HL-60 (cell line): ENCODE results near the gene PRPS1L1.

Experiments
- DNase-seq, 2 experiments: peaks; one replicate each; pipeline ENCODE4 v3.0.0-alpha.2; 2010 to 2020; ENCODE audit warnings: low read depth in 1 of 2, low spot score in 1 of 2
- H3K27ac ChIP-seq: fragments of 250-450 bp; sonication (Bioruptor Pico); replicated peaks from 2 replicates; pipeline ENCODE4 v1.5.1; 2020; ENCODE audit warnings: mild to moderate bottlenecking, moderate library complexity
- H3K27me3 ChIP-seq: fragments of 250-450 bp; sonication (Bioruptor Pico); 2 replicates; pipeline ENCODE4 v1.5.1; 2021; ENCODE audit warnings: mild to moderate bottlenecking, moderate library complexity; ENCODE audit not compliant: insufficient read depth, poor library complexity, severe bottlenecking
- H3K4me3 ChIP-seq: replicated peaks from 2 replicates; pipeline ENCODE4 v1.5.1; 2011; ENCODE audit warnings: mild to moderate bottlenecking, control low read depth, low read length; ENCODE audit not compliant: insufficient read depth
- CTCF ChIP-seq: IDR thresholded peaks from one replicate; pipeline ENCODE4 v1.5.1; 2011; ENCODE audit warnings: low read length, control low read depth, inconsistent platforms; ENCODE audit not compliant: insufficient read depth
- GABPA ChIP-seq: IDR thresholded peaks from 2 replicates; pipeline ENCODE4 v1.6.1; 2012; ENCODE audit warnings: low read depth
- POLR2AphosphoS5 ChIP-seq: IDR thresholded peaks from 2 replicates; pipeline ENCODE4 v1.6.1; 2012; ENCODE audit warnings: low read depth
- SPI1 ChIP-seq: IDR thresholded peaks from 2 replicates; pipeline ENCODE4 v1.6.1; 2012; ENCODE audit warnings: low read depth, mild to moderate bottlenecking, borderline replicate concordance
- TF ChIP-seq, protein P1 (sequence below): IDR thresholded peaks from 2 replicates; pipeline ENCODE4 v1.6.1; 2012; ENCODE audit warnings: low read depth; ENCODE audit not compliant: insufficient replicate concordance

Gene PRPS1L1

DNA sequence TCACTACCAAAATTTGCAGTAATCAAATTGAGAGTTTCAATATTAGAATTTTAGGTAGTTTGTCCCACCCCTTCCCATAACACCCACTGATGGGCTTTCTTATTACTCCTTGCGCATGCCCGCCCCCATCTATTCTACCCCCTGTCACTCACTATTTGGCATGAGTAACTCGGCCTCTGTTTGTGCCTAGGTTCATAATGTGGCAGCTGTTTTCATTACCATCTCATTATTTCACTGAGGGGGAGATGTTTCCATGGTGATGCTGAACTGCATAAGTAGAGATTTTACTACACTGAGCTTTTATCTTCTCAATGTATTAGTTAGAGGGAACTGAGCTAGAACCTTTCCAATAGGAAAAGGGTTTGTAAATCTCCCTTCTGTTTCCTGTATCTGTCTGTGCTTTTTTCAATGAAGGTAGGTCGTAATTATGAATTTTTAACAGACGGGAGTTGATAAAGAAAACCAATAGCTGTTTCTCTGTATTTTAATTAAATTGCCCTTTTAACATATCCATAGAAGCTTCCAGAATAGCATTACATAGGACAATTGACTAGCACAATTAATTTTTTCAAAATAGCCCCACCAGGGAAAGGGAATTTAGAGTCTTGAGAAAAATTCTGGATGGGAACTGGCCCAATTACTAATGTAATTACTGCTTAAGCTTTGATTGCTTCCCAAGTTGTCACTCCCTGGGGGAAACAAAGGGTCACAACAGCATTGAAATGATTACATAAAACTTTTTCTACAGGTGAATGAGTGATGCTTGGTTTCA, 33.4 kb downstream of the PRPS1L1 start:
- no peaks in the 10 kb centered on the region for H3K27me3 ChIP-seq
- TF ChIP-seq GABPA = no peak
- no peak for DNase-seq

GRCh38 chr7:17991866-17992648, 35.6 kb downstream of the PRPS1L1 start:
- no peak overlapping the region for H3K4me3 ChIP-seq
- no peak for DNase-seq
- no peaks in the 10 kb centered on the region for H3K27me3 ChIP-seq
- H3K27ac ChIP-seq = no peak overlapping the region
- no peak for TF ChIP-seq POLR2AphosphoS5
- no peak for TF ChIP-seq SPI1
- TF ChIP-seq CTCF = no peak
- TF ChIP-seq, protein P1, sequence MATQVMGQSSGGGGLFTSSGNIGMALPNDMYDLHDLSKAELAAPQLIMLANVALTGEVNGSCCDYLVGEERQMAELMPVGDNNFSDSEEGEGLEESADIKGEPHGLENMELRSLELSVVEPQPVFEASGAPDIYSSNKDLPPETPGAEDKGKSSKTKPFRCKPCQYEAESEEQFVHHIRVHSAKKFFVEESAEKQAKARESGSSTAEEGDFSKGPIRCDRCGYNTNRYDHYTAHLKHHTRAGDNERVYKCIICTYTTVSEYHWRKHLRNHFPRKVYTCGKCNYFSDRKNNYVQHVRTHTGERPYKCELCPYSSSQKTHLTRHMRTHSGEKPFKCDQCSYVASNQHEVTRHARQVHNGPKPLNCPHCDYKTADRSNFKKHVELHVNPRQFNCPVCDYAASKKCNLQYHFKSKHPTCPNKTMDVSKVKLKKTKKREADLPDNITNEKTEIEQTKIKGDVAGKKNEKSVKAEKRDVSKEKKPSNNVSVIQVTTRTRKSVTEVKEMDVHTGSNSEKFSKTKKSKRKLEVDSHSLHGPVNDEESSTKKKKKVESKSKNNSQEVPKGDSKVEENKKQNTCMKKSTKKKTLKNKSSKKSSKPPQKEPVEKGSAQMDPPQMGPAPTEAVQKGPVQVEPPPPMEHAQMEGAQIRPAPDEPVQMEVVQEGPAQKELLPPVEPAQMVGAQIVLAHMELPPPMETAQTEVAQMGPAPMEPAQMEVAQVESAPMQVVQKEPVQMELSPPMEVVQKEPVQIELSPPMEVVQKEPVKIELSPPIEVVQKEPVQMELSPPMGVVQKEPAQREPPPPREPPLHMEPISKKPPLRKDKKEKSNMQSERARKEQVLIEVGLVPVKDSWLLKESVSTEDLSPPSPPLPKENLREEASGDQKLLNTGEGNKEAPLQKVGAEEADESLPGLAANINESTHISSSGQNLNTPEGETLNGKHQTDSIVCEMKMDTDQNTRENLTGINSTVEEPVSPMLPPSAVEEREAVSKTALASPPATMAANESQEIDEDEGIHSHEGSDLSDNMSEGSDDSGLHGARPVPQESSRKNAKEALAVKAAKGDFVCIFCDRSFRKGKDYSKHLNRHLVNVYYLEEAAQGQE = no peak
- TF ChIP-seq GABPA = no peak

More for the DNA sequence above, 33.4 kb downstream of the PRPS1L1 start:
- Histone ChIP-seq H3K4me3 (no peak overlapping the region), H3K27ac (no peak overlapping the region)

GRCh38 chr7:17990761-17991160, 36.9 kb downstream of the PRPS1L1 start:
- DNase-seq = no peak
- Histone ChIP-seq H3K4me3 (no peak overlapping the region), H3K27ac (no peak overlapping the region), H3K27me3 (no peaks in the 10 kb centered on the region)
- TF ChIP-seq SPI1 (no peak), CTCF (no peak), GABPA (no peak), POLR2AphosphoS5 (no peak)
- TF ChIP-seq, protein P1 = no peak

DNA sequence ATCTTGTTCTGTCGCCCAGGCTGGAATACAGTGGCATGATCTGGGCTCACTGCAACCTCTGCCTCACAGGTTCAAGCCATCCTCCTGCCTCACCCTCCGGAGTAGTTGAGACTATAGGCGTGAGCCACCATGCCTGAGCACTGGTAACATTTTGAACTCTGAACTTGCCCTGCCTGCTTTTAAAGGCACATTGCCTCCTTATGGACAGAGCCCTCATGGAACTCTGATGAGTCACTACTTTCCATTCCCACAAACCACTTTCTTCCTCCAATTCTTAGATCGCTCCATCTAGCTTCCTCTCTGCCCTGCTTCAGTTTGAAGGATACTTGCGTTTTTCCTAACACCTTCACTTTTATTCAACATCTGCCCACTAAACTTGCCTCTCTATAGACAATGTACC, 38.1 kb downstream of the PRPS1L1 start:
- Histone ChIP-seq H3K27ac (no peak overlapping the region), H3K4me3 (no peak overlapping the region), H3K27me3 (no peaks in the 10 kb centered on the region)
- TF ChIP-seq SPI1 (no peak), POLR2AphosphoS5 (no peak), GABPA (no peak), CTCF (no peak)
- TF ChIP-seq, protein P1 = no peak
- no peak for DNase-seq
